ENCODE measurements around the gene GUCY2C.
A peak's percentile ranks its signal among the peaks of the same experiment; 100 is the strongest.
"Not testable (repeated sequence)": the region's sequence is repeated elsewhere in the genome, so short reads cannot be mapped to it uniquely, and the experiment has no call there.

Gene GUCY2C

GRCh38 chr12:14696265-14696741 lies at the start of gene GUCY2C:
Gene GUCY2C (minus strand): TSS chr12:14696599. CDS start chr12:14696448, 151 bp downstream.
- no peak for DNase-seq

- no peak for DNase-seq
Measured at GRCh38 chr12:14743061-14743460, 46.7 kb upstream of the GUCY2C start.

- DNase-seq = no peak
Measured at GRCh38 chr12:14741942-14742341, 45.5 kb upstream of the GUCY2C start.

- no peak for DNase-seq
Measured at GRCh38 chr12:14741153-14741552, 44.8 kb upstream of the GUCY2C start.

- not testable (repeated sequence) for DNase-seq
Measured at GRCh38 chr12:14736441-14736840, 40.0 kb upstream of the GUCY2C start.

- no peak for DNase-seq
Measured at GRCh38 chr12:14731821-14732220, 35.4 kb upstream of the GUCY2C start.

- no peak for DNase-seq
Measured at GRCh38 chr12:14729586-14729985, 33.2 kb upstream of the GUCY2C start.

- no peak for DNase-seq
Measured at GRCh38 chr12:14723763-14724162, 27.4 kb upstream of the GUCY2C start.

- no peak for DNase-seq
Measured at GRCh38 chr12:14716848-14717444, 20.5 kb upstream of the GUCY2C start.

- DNase-seq = peak; percentile 78
Measured at GRCh38 chr12:14714437-14714836, 18.0 kb upstream of the GUCY2C start.

- no peak for DNase-seq
Measured at GRCh38 chr12:14710632-14711320, 14.4 kb upstream of the GUCY2C start.

GRCh38 chr12:14701809-14702568 lies 5.6 kb upstream of the GUCY2C start:
- DNase-seq = no peak

- no peak for DNase-seq
Measured at GRCh38 chr12:14700935-14701334, 4.5 kb upstream of the GUCY2C start.

- DNase-seq = no peak
Measured at GRCh38 chr12:14699923-14700322, 3.5 kb upstream of the GUCY2C start.

- DNase-seq = no peak
Measured at GRCh38 chr12:14698555-14698954, 2.2 kb upstream of the GUCY2C start.

GRCh38 chr12:14695715-14696141 lies 671 bp downstream of the GUCY2C start:
- no peak for DNase-seq

GRCh38 chr12:14694970-14695369 lies 1.4 kb downstream of the GUCY2C start:
- no peak for DNase-seq

- no peak for DNase-seq
Measured at GRCh38 chr12:14694145-14694714, 2.2 kb downstream of the GUCY2C start.

GRCh38 chr12:14693116-14693515 lies 3.3 kb downstream of the GUCY2C start:
- DNase-seq = no peak

GRCh38 chr12:14691560-14691959 lies 4.8 kb downstream of the GUCY2C start:
- no peak for DNase-seq

- no peak for DNase-seq
Measured at GRCh38 chr12:14689996-14690395, 6.4 kb downstream of the GUCY2C start.

GRCh38 chr12:14689144-14689543 lies 7.3 kb downstream of the GUCY2C start:
- no peak for DNase-seq

- DNase-seq = not testable (repeated sequence)
Measured at GRCh38 chr12:14682231-14682630, 14.2 kb downstream of the GUCY2C start.
